ENCODE measurements around the gene XG.

GRCh38 chrX:2774776-2775175, 22.9 kb downstream of the XG start:
- TF ChIP-seq EZH2 (optimal IDR thresholded peaks at IDR 0.05; ENCODE audit: low read depth, low read length), result no peak
- TF ChIP-seq CTCF (IDR thresholded peaks at IDR 0.05; ENCODE audit: low read length), result no peak
